Tibial artery (tissue), 4 donors: Measurements from ENCODE around the gene FANCI.

Experiments used
- DNase-seq, 2 donors: peaks; one replicate each; pipeline ENCODE4 v3.0.0-alpha.2; 2019
- H3K27ac ChIP-seq, 2 donors: fragments of 200-600 bp; sonication (generic) in 1 of 2; 1 replicate in 1 of 2; 2 replicates in 1 of 2; pipeline ENCODE4 v1.5.1; 2018 to 2019; ENCODE audit warnings: mild to moderate bottlenecking in 1 of 2
- H3K27me3 ChIP-seq, 2 donors: fragments of 200-600 bp; sonication (generic) in 1 of 2; one replicate each; pipeline versions ENCODE4 v1.5.1 to v1.6.0; 2016 to 2019
- H3K36me3 ChIP-seq, 3 donors: fragments of 200-600 bp; sonication (generic) in 2 of 3; one replicate each; pipeline ENCODE4 v1.5.1; 2016 to 2019; ENCODE audit warnings: mild to moderate bottlenecking in 2 of 3
- H3K4me1 ChIP-seq, 4 donors: fragments of 200-600 bp; sonication (generic) in 2 of 4; 1 replicate in 3 of 4; 2 replicates in 1 of 4; pipeline ENCODE4 v1.5.1; 2016 to 2019
- H3K4me3 ChIP-seq, 2 donors: fragments of 200-600 bp; sonication (generic) in 1 of 2; 1 replicate in 1 of 2; 2 replicates in 1 of 2; pipeline ENCODE4 v1.5.1; 2018 to 2019; ENCODE audit warnings: mild to moderate bottlenecking in 2 of 2
- H3K9me3 ChIP-seq, 3 donors: fragments of 200-600 bp; sonication (generic) in 1 of 3; one replicate each; pipeline ENCODE4 v1.5.1; 2016 to 2019
- intact Hi-C: fragments of 100-400 bp; cut with DNase I; formaldehyde crosslinking; loops from one replicate; pipeline ENCODE4 v1.15.0; 2023; ENCODE audit warnings: low total_unique reads
- TF ChIP-seq, protein P1 (sequence below), 2 experiments: fragments of 200-600 bp in 1 of 2; fragments of 450-650 bp in 1 of 2; IDR thresholded peaks; one replicate each; pipeline ENCODE4 v1.5.1; 2017 to 2019; ENCODE audit warnings: antibody characterized with exemption in 2 of 2, mild to moderate bottlenecking in 1 of 2, moderate library complexity in 1 of 2

Gene FANCI

DNA sequence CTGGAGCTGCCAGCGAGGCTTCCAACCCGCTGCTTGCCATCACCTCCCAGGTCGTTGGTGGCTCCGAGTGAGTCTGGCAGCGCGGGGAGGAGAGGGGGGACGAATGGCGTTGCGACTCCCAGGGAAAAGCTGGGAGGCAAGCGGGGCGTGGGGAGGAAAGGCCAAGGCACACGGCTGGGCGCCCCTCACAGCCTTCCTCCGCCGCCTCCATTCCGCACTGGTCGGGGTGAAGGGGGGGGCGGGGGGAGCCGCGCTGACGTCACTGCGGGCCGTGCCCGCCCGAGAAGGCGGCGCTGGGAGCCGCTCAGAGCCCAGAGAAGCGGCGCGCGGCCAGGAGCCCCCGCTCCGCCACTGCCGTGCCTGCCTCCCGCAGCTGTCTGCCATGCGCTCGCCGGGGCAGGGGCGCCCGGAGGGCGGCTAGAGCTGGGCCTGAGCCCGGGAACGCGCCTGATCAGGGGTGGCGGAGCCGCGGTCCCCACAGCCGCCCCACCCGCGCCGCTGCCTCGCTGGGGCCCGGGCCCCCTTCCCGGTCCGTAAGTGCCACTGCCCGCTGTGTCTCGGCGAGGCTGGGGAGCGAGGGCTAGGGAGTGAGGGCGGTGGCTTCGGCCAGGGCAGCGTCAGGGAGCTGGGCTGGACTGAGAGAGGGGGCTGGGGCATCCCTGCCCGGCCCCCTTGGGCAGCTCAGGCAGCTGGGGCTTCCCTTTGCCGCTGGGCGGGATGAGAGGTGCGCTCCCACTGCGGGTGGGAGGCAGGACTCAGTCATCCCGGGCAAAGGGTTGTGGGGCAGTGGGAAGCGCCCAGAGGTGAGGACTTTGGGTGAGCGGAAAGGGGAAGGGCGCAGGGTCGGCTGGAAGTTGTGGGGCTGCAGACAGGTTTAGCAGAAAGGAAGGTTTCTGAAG, 118.7 kb downstream of the FANCI start:
- H3K36me3 ChIP-seq = no peaks in the 10 kb centered on the region
- H3K9me3 ChIP-seq = no peaks in the 10 kb centered on the region
- H3K4me1 ChIP-seq = peaks cover 0 to 34% (median 18%) of the 10 kb centered on the region in 4 donors
- no peak for DNase-seq
- H3K4me3 ChIP-seq = no peak overlapping the region
- intact Hi-C loops = no loop called here
- no peak overlapping the region for H3K27ac ChIP-seq
- TF ChIP-seq, protein P1, sequence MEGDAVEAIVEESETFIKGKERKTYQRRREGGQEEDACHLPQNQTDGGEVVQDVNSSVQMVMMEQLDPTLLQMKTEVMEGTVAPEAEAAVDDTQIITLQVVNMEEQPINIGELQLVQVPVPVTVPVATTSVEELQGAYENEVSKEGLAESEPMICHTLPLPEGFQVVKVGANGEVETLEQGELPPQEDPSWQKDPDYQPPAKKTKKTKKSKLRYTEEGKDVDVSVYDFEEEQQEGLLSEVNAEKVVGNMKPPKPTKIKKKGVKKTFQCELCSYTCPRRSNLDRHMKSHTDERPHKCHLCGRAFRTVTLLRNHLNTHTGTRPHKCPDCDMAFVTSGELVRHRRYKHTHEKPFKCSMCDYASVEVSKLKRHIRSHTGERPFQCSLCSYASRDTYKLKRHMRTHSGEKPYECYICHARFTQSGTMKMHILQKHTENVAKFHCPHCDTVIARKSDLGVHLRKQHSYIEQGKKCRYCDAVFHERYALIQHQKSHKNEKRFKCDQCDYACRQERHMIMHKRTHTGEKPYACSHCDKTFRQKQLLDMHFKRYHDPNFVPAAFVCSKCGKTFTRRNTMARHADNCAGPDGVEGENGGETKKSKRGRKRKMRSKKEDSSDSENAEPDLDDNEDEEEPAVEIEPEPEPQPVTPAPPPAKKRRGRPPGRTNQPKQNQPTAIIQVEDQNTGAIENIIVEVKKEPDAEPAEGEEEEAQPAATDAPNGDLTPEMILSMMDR (IDR thresholded peaks at IDR 0.05) = no peak
- peaks cover 7 to 100% of the 10 kb centered on the region in 2 donors for H3K27me3 ChIP-seq

- Histone ChIP-seq H3K27ac (no peak overlapping the region), H3K27me3 (peaks cover 13 to 100% of the 10 kb centered on the region in 2 donors), H3K4me3 (no peak overlapping the region), H3K36me3 (no peaks in the 10 kb centered on the region), H3K4me1 (peaks cover 0 to 40% (median 20%) of the 10 kb centered on the region in 4 donors), H3K9me3 (no peaks in the 10 kb centered on the region)
- no peak for DNase-seq
- intact Hi-C loops = no loop called here
- TF ChIP-seq, protein P1 (IDR thresholded peaks at IDR 0.05) = no peak
Observed at GRCh38 chr15:89363133-89363532, 119.4 kb downstream of the FANCI start.

DNA sequence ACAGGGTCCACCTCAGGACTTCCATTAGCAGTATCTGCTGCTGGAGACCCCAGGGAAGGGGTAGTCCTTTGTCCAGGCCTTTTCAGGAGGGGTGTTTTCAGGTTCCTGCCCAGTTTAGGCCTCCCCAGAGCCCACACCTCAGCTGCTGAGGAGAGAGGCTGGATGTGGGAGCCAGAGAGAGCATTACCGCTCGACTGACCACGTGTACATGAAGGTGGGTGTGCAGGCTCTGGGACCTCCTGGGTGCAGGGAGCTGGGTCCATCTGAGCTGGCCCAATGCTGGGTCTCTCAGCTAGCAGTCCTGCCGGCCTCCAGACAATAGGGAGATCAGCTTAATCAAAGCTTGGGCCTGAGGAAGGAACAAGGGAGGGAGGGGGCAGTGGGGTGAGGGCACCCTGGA, 120.0 kb downstream of the FANCI start:
- Histone ChIP-seq H3K4me3 (no peak overlapping the region), H3K4me1 (peaks cover 0 to 36% (median 20%) of the 10 kb centered on the region in 4 donors), H3K9me3 (no peaks in the 10 kb centered on the region), H3K27ac (no peak overlapping the region), H3K36me3 (no peaks in the 10 kb centered on the region), H3K27me3 (peaks cover 15 to 100% of the 10 kb centered on the region in 2 donors)
- intact Hi-C loops = no loop called here
- TF ChIP-seq, protein P1 (IDR thresholded peaks at IDR 0.05) = no peak
- no peak for DNase-seq

DNA sequence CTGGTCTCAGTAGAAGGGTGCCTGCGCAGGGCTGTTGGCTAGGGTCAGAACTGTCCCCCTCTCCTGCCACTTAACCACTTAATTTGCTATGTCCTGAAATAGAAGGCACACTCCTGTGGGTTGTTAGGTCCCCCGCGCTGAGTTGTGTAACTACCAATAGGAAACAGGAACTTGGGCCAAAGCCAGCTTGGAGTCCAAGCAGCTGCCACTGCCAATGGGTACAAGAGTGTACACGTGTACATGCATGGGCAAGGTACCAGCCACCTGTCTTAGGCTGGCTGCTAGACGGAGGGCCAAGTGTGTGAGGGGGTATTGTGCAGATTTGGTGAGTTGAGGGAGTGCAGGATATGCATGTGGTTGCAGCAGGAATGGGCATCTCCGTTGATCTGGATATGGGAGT, 120.6 kb downstream of the FANCI start:
- Histone ChIP-seq H3K27ac (no peak overlapping the region), H3K9me3 (no peaks in the 10 kb centered on the region), H3K4me3 (no peak overlapping the region), H3K27me3 (peaks cover 15 to 100% of the 10 kb centered on the region in 2 donors), H3K4me1 (peaks cover 0 to 30% (median 14%) of the 10 kb centered on the region in 4 donors), H3K36me3 (no peaks in the 10 kb centered on the region)
- peak in 1 of 2 donors; percentile 48 for DNase-seq
- intact Hi-C loops = no loop called here
- TF ChIP-seq, protein P1 (IDR thresholded peaks at IDR 0.05) = no peak

DNA sequence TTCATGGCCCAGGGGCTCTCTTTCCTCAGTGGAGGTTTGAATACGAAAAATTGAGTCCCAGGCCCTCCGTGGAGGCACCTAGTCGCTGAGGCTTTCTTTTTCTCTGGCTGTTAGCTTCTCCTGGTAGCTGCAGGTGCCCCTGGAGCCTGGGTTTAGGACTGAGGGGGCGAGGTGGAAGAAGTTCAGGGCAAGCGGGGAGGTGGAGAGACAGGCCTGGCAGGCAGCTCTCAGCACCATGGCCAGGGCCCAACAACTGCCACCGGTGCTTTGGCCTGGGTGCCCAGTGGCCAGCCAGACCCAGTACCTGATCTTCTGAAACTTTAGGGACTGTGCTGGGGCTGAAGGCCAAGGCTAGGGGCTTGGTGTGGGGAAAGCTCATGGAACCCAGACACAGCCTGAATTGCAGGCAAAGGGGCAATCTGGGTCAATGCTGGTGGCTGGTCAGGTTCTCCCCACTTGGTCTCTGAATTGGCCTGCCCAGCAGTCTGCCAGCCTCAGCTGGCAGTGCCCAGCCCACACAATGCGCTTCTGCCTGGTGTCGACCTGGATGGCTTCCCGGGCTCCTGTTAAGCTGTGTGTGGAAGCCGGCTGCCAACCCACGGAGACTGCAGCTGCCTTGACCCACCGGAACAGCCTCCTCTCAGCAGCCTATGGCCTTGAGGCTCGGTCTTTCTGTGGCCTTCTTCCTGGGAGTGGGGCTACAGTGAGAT, 121.1 kb downstream of the FANCI start:
- H3K36me3 ChIP-seq = no peaks in the 10 kb centered on the region
- no peak overlapping the region for H3K27ac ChIP-seq
- H3K27me3 ChIP-seq = peaks cover 15 to 100% of the 10 kb centered on the region in 2 donors
- H3K4me3 ChIP-seq = no peak overlapping the region
- no peaks in the 10 kb centered on the region for H3K9me3 ChIP-seq
- no peak for DNase-seq
- H3K4me1 ChIP-seq = peaks cover 0 to 27% (median 14%) of the 10 kb centered on the region in 4 donors
- intact Hi-C loops = no loop called here
- TF ChIP-seq, protein P1 (IDR thresholded peaks at IDR 0.05) = no peak
